Fibroblast of skin of right quadriceps (primary cell): ENCODE results near the gene LRTM1.

ENCODE experiments used
- DNase-seq: peaks from one replicate; pipeline ENCODE4 v3.0.0-alpha.2; 2013

Gene LRTM1

GRCh38 chr3:54928046-54928770 is at the start of gene LRTM1:
TSS of gene LRTM1 (minus strand) at chr3:54928059. CDS start at chr3:54927911, 148 bp downstream.
- no peak for DNase-seq

- DNase-seq: no peak
Measured at GRCh38 chr3:54977439-54977838, 49.6 kb upstream of the LRTM1 start.

- peak; percentile 49 for DNase-seq
Measured at GRCh38 chr3:54970895-54971294, 43.0 kb upstream of the LRTM1 start.

- no peak for DNase-seq
Measured at GRCh38 chr3:54969652-54970051, 41.8 kb upstream of the LRTM1 start.

GRCh38 chr3:54968546-54969172 is 40.8 kb upstream of the LRTM1 start:
- DNase-seq: peak; percentile 72

GRCh38 chr3:54967731-54968161 is 39.9 kb upstream of the LRTM1 start:
- peak; percentile 81 for DNase-seq

GRCh38 chr3:54966979-54967378 is 39.1 kb upstream of the LRTM1 start:
- DNase-seq: no peak

GRCh38 chr3:54965746-54966145 is 37.9 kb upstream of the LRTM1 start:
- peak; percentile 95 for DNase-seq

- no peak for DNase-seq
Measured at GRCh38 chr3:54964081-54964480, 36.2 kb upstream of the LRTM1 start.

GRCh38 chr3:54963641-54964040 is 35.8 kb upstream of the LRTM1 start:
- DNase-seq: no peak

- DNase-seq: no peak
Measured at GRCh38 chr3:54962200-54962599, 34.3 kb upstream of the LRTM1 start.

- peak; percentile 77 for DNase-seq
Measured at GRCh38 chr3:54960701-54961100, 32.8 kb upstream of the LRTM1 start.

- DNase-seq: peak; percentile 76
Measured at GRCh38 chr3:54960082-54960481, 32.2 kb upstream of the LRTM1 start.

GRCh38 chr3:54957711-54958110 is 29.9 kb upstream of the LRTM1 start:
- DNase-seq: peak; percentile 65

GRCh38 chr3:54955941-54956340 is 28.1 kb upstream of the LRTM1 start:
- no peak for DNase-seq

GRCh38 chr3:54955496-54955895 is 27.6 kb upstream of the LRTM1 start:
- no peak for DNase-seq

- DNase-seq: peak; percentile 38
Measured at GRCh38 chr3:54954521-54954920, 26.7 kb upstream of the LRTM1 start.

GRCh38 chr3:54954022-54954421 is 26.2 kb upstream of the LRTM1 start:
- DNase-seq: peak; percentile 91

- DNase-seq: peak; percentile 91
Measured at GRCh38 chr3:54951405-54951804, 23.5 kb upstream of the LRTM1 start.

- no peak for DNase-seq
Measured at GRCh38 chr3:54950391-54951003, 22.6 kb upstream of the LRTM1 start.

- DNase-seq: no peak
Measured at GRCh38 chr3:54949491-54950044, 21.7 kb upstream of the LRTM1 start.

- no peak for DNase-seq
Measured at GRCh38 chr3:54941690-54942362, 14.0 kb upstream of the LRTM1 start.

GRCh38 chr3:54940971-54941370 is 13.1 kb upstream of the LRTM1 start:
- DNase-seq: no peak
